22Rv1 (cell line): ENCODE measurements around the gene EYA2.
"Not testable (repeated sequence)": the region's sequence is repeated elsewhere in the genome, so short reads cannot be mapped to it uniquely, and the experiment has no call there.

Source experiments
- H3K27ac ChIP-seq: fragments of 450-650 bp; 2 replicates; pipeline ENCODE4 v1.5.1; 2017
- CTCF ChIP-seq: fragments of 450-650 bp; IDR thresholded peaks from 2 replicates; pipeline ENCODE4 v1.5.1; 2017; ENCODE audit warnings: mild to moderate bottlenecking
- ZFX ChIP-seq: fragments of 450-650 bp; IDR thresholded peaks from 2 replicates; pipeline ENCODE4 v1.6.1; 2017; ENCODE audit warnings: antibody characterized with exemption, borderline replicate concordance

Gene EYA2

GRCh38 chr20:47174456-47175243 is 280.0 kb downstream of the EYA2 start:
- H3K27ac ChIP-seq = no peak overlapping the region
- TF ChIP-seq CTCF = no peak
- TF ChIP-seq ZFX = no peak

- no peak overlapping the region for H3K27ac ChIP-seq
These were observed 280.9 kb downstream of the EYA2 start for GRCh38 chr20:47175493-47175892.

GRCh38 chr20:47176217-47176616 is 281.6 kb downstream of the EYA2 start:
- not testable (repeated sequence) for H3K27ac ChIP-seq

More at GRCh38 chr20:47175493-47175892, 280.9 kb downstream of the EYA2 start:
- no peak for TF ChIP-seq ZFX
- no peak for TF ChIP-seq CTCF

GRCh38 chr20:47178277-47178676 is 283.6 kb downstream of the EYA2 start:
- H3K27ac ChIP-seq = no peak overlapping the region
- TF ChIP-seq CTCF = no peak
- TF ChIP-seq ZFX = no peak

GRCh38 chr20:47178851-47179250 is 284.2 kb downstream of the EYA2 start:
- H3K27ac ChIP-seq = no peak overlapping the region
- no peak for TF ChIP-seq ZFX
- TF ChIP-seq CTCF = no peak

- no peak for TF ChIP-seq CTCF
- TF ChIP-seq ZFX = no peak
These were observed 284.6 kb downstream of the EYA2 start for GRCh38 chr20:47179267-47179666.

GRCh38 chr20:47181056-47181862 is 286.6 kb downstream of the EYA2 start:
- TF ChIP-seq ZFX (no peak), CTCF (no peak)
- H3K27ac ChIP-seq = no peak overlapping the region

More at GRCh38 chr20:47179267-47179666, 284.6 kb downstream of the EYA2 start:
- no peak overlapping the region for H3K27ac ChIP-seq
